GM20000 (cell line): ENCODE measurements around the gene FAM20B.

Experiments
- DNase-seq: peaks from one replicate; pipeline ENCODE4 v3.0.0; 2012; ENCODE audit warnings: low spot score
- TF ChIP-seq, protein P1 (sequence below): IDR thresholded peaks from 2 replicates; pipeline ENCODE4 v1.5.1; 2012; ENCODE audit warnings: mild to moderate bottlenecking, control low read depth; ENCODE audit errors: extremely low read depth, missing control alignments

Gene FAM20B

DNA sequence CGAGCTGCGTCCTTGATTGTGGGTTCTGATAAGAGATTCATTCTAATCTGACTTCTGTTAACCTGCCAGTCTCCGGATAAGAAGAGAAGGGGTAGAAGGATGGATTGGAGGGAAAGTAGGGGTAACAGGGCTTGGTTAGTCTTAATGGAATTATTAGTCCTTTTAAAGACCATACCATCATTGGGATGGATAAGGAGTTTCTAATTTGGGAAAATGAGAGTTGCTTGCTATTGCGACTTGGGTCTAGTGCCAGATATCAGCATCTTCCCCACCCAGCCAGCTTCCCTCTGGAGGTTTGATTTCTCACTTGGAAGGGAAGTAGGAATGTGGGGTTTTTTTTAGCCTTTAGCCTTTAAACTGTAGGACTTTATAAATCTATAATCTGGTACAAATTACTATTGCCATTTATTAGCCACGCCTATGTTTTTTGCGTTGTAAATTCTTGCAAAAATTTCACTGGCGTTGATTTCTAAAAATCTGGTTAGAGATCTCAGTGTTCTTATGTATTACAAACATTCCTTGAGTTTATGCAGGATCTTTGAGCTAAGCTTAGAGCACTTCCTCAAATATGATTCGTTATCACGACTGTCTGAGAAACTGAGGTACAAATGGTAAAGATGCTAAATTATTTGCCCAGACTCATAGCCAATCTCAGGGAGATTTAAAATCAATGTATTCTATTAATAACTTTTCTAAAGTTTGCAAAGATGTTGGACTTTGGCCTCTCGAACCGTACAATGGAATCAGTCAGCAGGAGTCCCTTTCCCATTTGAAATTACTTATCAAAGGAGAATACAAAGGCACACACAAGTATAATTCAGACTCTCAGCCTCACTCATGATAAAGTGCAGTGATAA is 1.3 kb downstream of the FAM20B start:
- DNase-seq: no peak
- TF ChIP-seq, protein P1, sequence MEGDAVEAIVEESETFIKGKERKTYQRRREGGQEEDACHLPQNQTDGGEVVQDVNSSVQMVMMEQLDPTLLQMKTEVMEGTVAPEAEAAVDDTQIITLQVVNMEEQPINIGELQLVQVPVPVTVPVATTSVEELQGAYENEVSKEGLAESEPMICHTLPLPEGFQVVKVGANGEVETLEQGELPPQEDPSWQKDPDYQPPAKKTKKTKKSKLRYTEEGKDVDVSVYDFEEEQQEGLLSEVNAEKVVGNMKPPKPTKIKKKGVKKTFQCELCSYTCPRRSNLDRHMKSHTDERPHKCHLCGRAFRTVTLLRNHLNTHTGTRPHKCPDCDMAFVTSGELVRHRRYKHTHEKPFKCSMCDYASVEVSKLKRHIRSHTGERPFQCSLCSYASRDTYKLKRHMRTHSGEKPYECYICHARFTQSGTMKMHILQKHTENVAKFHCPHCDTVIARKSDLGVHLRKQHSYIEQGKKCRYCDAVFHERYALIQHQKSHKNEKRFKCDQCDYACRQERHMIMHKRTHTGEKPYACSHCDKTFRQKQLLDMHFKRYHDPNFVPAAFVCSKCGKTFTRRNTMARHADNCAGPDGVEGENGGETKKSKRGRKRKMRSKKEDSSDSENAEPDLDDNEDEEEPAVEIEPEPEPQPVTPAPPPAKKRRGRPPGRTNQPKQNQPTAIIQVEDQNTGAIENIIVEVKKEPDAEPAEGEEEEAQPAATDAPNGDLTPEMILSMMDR: no peak

DNA sequence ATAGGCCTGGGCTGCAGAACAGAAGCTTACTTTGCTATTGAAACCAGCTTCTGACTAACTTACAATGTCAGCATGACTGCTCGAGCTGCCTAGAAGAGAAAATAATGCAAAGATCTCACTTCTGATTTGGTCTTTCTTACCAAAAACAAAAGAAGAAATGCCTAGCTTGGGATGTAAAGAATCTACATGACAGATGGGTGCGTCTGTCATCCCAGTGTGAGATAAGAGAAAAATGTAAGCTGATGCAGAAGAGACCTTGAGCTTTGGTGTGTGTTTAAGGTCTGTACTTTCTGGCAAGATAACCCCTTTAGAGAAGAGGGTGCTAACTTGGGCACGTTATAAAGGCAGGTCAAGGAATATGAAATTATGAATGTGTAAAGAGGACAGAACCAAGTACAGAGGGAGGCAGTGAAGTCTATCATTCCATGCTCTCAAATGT is 3.6 kb downstream of the FAM20B start:
- TF ChIP-seq, protein P1: no peak
- no peak for DNase-seq

DNA sequence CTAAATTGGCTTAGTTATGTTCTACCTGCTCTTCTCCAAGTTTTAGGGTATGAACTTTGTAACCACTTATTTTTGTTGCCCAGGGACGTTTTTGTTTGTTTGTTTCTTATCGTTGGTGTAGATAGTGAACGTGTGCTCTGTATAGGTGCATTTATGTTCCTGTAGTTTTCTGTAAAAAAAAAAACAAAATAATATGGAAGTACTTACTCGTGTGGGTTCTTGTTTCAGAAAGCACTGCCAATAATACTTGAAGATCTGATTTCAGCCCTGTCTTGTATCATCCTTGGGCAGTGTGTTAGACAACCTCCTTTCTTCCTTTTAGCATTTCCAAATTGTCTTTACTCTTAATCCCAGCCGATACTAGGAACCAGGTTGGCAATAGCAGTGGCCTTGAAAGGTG is 4.4 kb downstream of the FAM20B start:
- TF ChIP-seq, protein P1: no peak

DNA sequence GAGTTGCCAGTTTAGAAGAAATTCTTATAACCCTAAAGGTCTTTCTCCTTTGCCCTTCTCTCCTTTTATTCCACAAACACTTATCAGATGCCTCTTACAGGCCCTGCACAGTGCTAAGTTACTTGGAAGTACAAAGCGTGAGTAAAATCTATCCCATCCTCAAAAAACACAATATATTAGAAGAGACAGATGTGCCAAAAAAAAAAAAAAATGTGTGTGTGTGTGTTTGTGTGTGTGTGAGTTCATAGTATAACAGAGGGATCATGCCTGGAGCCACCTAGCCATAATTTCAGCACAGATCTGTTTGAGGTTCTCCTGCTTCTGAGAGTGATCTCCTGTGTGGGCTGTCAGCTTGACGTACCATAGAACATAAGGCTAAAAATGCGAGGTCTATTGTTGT is 5.0 kb downstream of the FAM20B start:
- DNase-seq: no peak
- TF ChIP-seq, protein P1: no peak

More for the DNA sequence above, 4.4 kb downstream of the FAM20B start:
- DNase-seq: no peak

DNA sequence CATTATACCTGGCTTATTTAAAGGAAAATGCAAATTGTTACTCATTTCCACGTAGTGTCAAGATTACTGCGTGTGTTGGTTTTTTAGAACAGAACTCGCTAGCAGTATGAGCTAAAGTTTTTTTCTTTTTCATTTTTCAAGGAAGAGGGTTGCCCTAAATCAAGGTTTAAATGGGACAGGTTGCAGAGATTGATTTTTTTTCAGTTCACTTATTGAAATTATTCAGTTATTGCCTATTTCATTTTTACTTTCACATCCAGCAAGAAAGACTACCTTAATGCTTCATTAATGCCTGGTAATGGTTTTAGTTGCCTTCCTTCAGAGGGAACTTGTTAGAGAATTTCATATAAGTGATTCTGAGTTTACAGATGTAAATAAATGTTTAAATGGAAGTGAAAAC is 5.6 kb downstream of the FAM20B start:
- DNase-seq: no peak

DNA sequence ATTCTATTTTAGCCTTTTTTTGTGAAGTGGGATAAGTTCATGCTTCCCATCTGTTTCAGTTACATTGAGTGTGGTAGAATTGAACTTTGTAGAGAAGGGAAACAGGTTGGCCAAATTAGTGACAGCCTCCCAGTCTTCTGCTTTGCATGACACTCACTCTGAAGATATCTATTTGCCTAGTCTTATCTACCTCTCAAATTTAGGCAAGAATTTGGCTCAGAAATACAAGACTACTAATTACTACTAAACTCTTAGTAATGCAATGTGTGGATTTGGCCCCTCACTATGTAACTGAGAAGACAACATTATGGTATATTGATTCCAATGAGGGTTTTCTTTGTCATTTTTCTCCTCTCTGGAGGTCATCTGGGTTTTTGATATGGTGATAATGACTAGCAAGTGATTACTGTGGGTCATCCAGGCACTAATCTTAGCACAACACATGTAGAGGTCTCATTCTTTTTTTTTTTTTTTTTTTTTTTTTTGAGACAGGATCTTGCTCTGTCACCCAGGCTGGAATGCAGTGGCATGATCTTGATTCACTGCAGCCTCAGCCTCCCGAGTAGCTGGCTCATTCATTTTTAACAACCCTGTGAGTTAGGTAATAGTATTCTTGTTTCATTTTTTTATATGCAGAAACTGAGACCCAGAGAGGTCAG is 6.3 kb downstream of the FAM20B start:
- TF ChIP-seq, protein P1: no peak
- no peak for DNase-seq

More for the DNA sequence above, 5.6 kb downstream of the FAM20B start:
- TF ChIP-seq, protein P1: no peak

DNA sequence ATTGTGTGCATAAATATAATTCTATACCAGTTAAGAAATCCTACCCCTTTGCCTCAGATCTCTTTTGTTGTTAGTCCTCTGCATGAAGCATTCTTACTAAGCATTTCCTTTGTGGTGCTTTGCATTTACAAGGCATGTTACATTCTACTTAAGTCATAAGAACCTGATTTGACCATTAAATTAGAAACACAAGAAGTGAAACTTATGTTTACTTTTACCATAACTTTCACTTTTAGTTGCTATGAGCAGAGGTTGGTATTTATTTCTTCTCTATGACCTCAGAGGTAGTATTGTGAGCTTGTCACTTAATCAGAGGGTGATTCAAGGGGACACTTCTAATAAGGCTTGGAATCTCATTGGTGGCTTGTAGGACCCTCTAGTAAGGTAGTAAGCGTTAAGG is 9.0 kb downstream of the FAM20B start:
- DNase-seq: peak; percentile 82
- TF ChIP-seq, protein P1: no peak
